Endothelial cell (in vitro differentiated cells): ENCODE results near the gene HM13. TPM values are rescaled to one million over a fixed set of nuclear protein-coding genes. Genes with fewer than 3 reads are reported as not detected.

Experiments used
- DNase-seq: peaks from one replicate; pipeline ENCODE4 v3.0.0; 2021; ENCODE audit warnings: low spot score
- H3K27ac Mint-ChIP-seq: one replicate; pipeline ENCODE4 v1.8.0; 2021; ENCODE audit warnings: mixed read lengths, inconsistent platforms; ENCODE audit not compliant: unreplicated experiment
- H3K27me3 Mint-ChIP-seq: one replicate; pipeline ENCODE4 v1.8.0; 2021; ENCODE audit warnings: mild to moderate bottlenecking, moderate library complexity, mixed read lengths, inconsistent platforms; ENCODE audit not compliant: unreplicated experiment
- H3K36me3 Mint-ChIP-seq: one replicate; pipeline ENCODE4 v1.8.0; 2021; ENCODE audit warnings: mild to moderate bottlenecking, low read depth, mixed read lengths, inconsistent platforms; ENCODE audit not compliant: unreplicated experiment
- H3K4me1 Mint-ChIP-seq: one replicate; pipeline ENCODE4 v1.8.0; 2021; ENCODE audit warnings: mild to moderate bottlenecking, mixed read lengths, inconsistent platforms; ENCODE audit not compliant: unreplicated experiment
- H3K4me3 Mint-ChIP-seq: one replicate; pipeline ENCODE4 v1.8.0; 2021; ENCODE audit warnings: mild to moderate bottlenecking, mixed read lengths, inconsistent platforms; ENCODE audit not compliant: unreplicated experiment
- H3K9me3 Mint-ChIP-seq: one replicate; pipeline ENCODE4 v1.8.0; 2021; ENCODE audit warnings: mixed read lengths, inconsistent platforms; ENCODE audit not compliant: unreplicated experiment
- CTCF ChIP-seq: fragments of 200-600 bp; sonication (generic); IDR thresholded peaks from one replicate; pipeline ENCODE4 v1.5.0; 2021; ENCODE audit warnings: antibody characterized with exemption; ENCODE audit not compliant: unreplicated experiment
- total RNA-seq: library from RNA; stranded (reverse); fragmentation: NEBNext Ultra II Directional; extraction: Animal tissue kit (Norgen Biotek cat#: 25700); gene quantifications from one replicate; pipeline ENCODE4 v1.2.1, GENCODE V29; 2021; ENCODE audit not compliant: unreplicated experiment

Gene HM13
- total RNA-seq, 1 donor from 2014 or later, result 153 TPM

GRCh38 chr20:31523361-31524283 is 9.4 kb downstream of the HM13 start:
- Mint-ChIP-seq H3K4me1 (peaks cover 37% of the 10 kb centered on the region), H3K27ac (peak overlapping the region; percentile 57), H3K9me3 (no peaks in the 10 kb centered on the region), H3K27me3 (peaks cover 4% of the 10 kb centered on the region), H3K4me3 (no peak overlapping the region), H3K36me3 (peaks cover 8% of the 10 kb centered on the region)
- TF ChIP-seq CTCF, result no peak
- peak; percentile 39 for DNase-seq

- DNase-seq, result no peak
- Mint-ChIP-seq H3K4me3 (no peak overlapping the region), H3K27me3 (no peaks in the 10 kb centered on the region), H3K4me1 (peaks cover 23% of the 10 kb centered on the region), H3K9me3 (no peaks in the 10 kb centered on the region), H3K27ac (no peak overlapping the region), H3K36me3 (peaks cover 23% of the 10 kb centered on the region)
- TF ChIP-seq CTCF, result no peak
Measured at GRCh38 chr20:31527266-31527665, 13.0 kb downstream of the HM13 start.

- Mint-ChIP-seq H3K9me3 (no peaks in the 10 kb centered on the region), H3K27me3 (peaks cover 9% of the 10 kb centered on the region), H3K4me1 (peaks cover 22% of the 10 kb centered on the region), H3K27ac (no peak overlapping the region), H3K36me3 (peaks cover 68% of the 10 kb centered on the region), H3K4me3 (no peak overlapping the region)
- no peak for DNase-seq
- no peak for TF ChIP-seq CTCF
Measured at GRCh38 chr20:31535298-31535697, 21.1 kb downstream of the HM13 start.

GRCh38 chr20:31536575-31536974 is 22.3 kb downstream of the HM13 start:
- Mint-ChIP-seq H3K36me3 (peaks cover 63% of the 10 kb centered on the region), H3K4me1 (peaks cover 22% of the 10 kb centered on the region)

More at GRCh38 chr20:31536575-31536974, 22.3 kb downstream of the HM13 start:
- no peak for TF ChIP-seq CTCF
- H3K4me3 Mint-ChIP-seq, result peak overlapping the region; percentile 14
- peak overlapping the region; percentile 10 for H3K27ac Mint-ChIP-seq
- no peak for DNase-seq
- H3K27me3 Mint-ChIP-seq, result peaks cover 9% of the 10 kb centered on the region
- no peaks in the 10 kb centered on the region for H3K9me3 Mint-ChIP-seq
